Mesendoderm (in vitro differentiated cells): ENCODE results near the gene BTBD16.

ENCODE experiments used
- DNase-seq: peaks from one replicate; pipeline ENCODE4 v3.0.0; 2013
- H2AK5ac ChIP-seq: 2 replicates; pipeline ENCODE4 v1.6.1; 2013; ENCODE audit warnings: low read length, inconsistent platforms
- H2BK120ac ChIP-seq: 2 replicates; pipeline ENCODE4 v1.6.1; 2013; ENCODE audit warnings: low read depth, mild to moderate bottlenecking, low read length, moderate library complexity, mixed read lengths
- H2BK15ac ChIP-seq: replicated peaks from 2 replicates; pipeline ENCODE4 v1.6.1; 2013; ENCODE audit warnings: low read depth, mild to moderate bottlenecking, moderate library complexity
- H2BK5ac ChIP-seq: 2 replicates; pipeline ENCODE4 v1.6.1; 2013; ENCODE audit warnings: low read length, inconsistent platforms
- H3K18ac ChIP-seq: 2 replicates; pipeline ENCODE4 v1.6.1; 2013; ENCODE audit warnings: mild to moderate bottlenecking, low read length, mixed read lengths
- H3K23ac ChIP-seq: one replicate; pipeline ENCODE4 v1.6.1; 2013; ENCODE audit warnings: low read length
- H3K27ac ChIP-seq: 2 replicates; pipeline ENCODE4 v1.5.1; 2013; ENCODE audit warnings: low read depth, mild to moderate bottlenecking, inconsistent platforms, low read length, moderate library complexity
- H3K27me3 ChIP-seq: 2 replicates; pipeline ENCODE4 v1.6.1; 2013; ENCODE audit warnings: low read length, control low read depth, mild to moderate bottlenecking, inconsistent platforms; ENCODE audit not compliant: insufficient read depth, poor library complexity
- H3K36me3 ChIP-seq: 2 replicates; pipeline ENCODE4 v1.6.1; 2013; ENCODE audit warnings: low read length, inconsistent platforms; ENCODE audit not compliant: control insufficient read depth, insufficient read depth
- H3K4ac ChIP-seq: one replicate; pipeline ENCODE4 v1.6.1; 2013; ENCODE audit warnings: low read depth, mild to moderate bottlenecking, low read length, moderate library complexity
- H3K4me1 ChIP-seq: 2 replicates; pipeline ENCODE4 v1.6.1; 2013; ENCODE audit warnings: low read depth, low read length, inconsistent platforms; ENCODE audit not compliant: control insufficient read depth
- H3K4me2 ChIP-seq: 2 replicates; pipeline ENCODE4 v1.6.1; 2013; ENCODE audit warnings: low read length
- H3K4me3 ChIP-seq: 2 replicates; pipeline ENCODE4 v1.5.1; 2013; ENCODE audit warnings: mild to moderate bottlenecking, low read length
- H3K56ac ChIP-seq: one replicate; pipeline ENCODE4 v1.6.1; 2013; ENCODE audit warnings: low read length
- H3K79me1 ChIP-seq: 2 replicates; pipeline ENCODE4 v1.6.1; 2013; ENCODE audit warnings: low read length, inconsistent platforms
- H3K79me2 ChIP-seq: 2 replicates; pipeline ENCODE4 v1.6.1; 2013; ENCODE audit warnings: mild to moderate bottlenecking, low read length; ENCODE audit not compliant: control insufficient read depth, insufficient read depth
- H3K9ac ChIP-seq: 2 replicates; pipeline ENCODE4 v1.6.1; 2013; ENCODE audit warnings: low read length, inconsistent platforms
- H4K5ac ChIP-seq: one replicate; pipeline ENCODE4 v1.6.1; 2013; ENCODE audit warnings: low read length
- H4K8ac ChIP-seq: one replicate; pipeline ENCODE4 v1.6.1; 2013; ENCODE audit warnings: low read depth, mild to moderate bottlenecking, control low read depth, low read length, moderate library complexity
- WGBS: extraction: QIAGEN DNeasy Blood & Tissue Kit; methylation state at CpG from one replicate; pipeline ENCODE4 v1.1.7; 2013; ENCODE audit warnings: low lambda C conversion rate, missing lambda C conversion rate; ENCODE audit not compliant: insufficient coverage; ENCODE audit errors: extremely low coverage; 5-methylcytosine and 5-hydroxymethylcytosine counted together

Gene BTBD16

GRCh38 chr10:122349758-122350369 lies 78.8 kb downstream of the BTBD16 start:
- Histone ChIP-seq H3K27me3 (no peaks in the 10 kb centered on the region), H3K36me3 (no peaks in the 10 kb centered on the region), H3K79me2 (no peaks in the 10 kb centered on the region), H3K4me1 (no peaks in the 10 kb centered on the region), H4K8ac (no peak overlapping the region), H3K23ac (no peak overlapping the region), H3K27ac (no peak overlapping the region), H3K4ac (no peak overlapping the region), H3K9ac (no peak overlapping the region), H3K4me2 (no peak overlapping the region), H3K4me3 (no peak overlapping the region), H4K5ac (no peak overlapping the region), H2AK5ac (no peak overlapping the region), H3K18ac (no peak overlapping the region), H3K79me1 (no peaks in the 10 kb centered on the region), H2BK5ac (no peak overlapping the region), H3K56ac (no peak overlapping the region), H2BK15ac (no peak overlapping the region), H2BK120ac (no peak overlapping the region)
- DNase-seq, result no peak
- no CpG with 5 or more reads among the region's 3 CpGs for WGBS

- no peaks in the 10 kb centered on the region for H3K27me3 ChIP-seq
- no peak overlapping the region for H3K9ac ChIP-seq
- no peak overlapping the region for H3K23ac ChIP-seq
- H3K79me1 ChIP-seq, result no peaks in the 10 kb centered on the region
- H4K8ac ChIP-seq, result no peak overlapping the region
- no peak for DNase-seq
- no peak overlapping the region for H3K4ac ChIP-seq
- no peak overlapping the region for H3K18ac ChIP-seq
- no peak overlapping the region for H3K27ac ChIP-seq
- no peaks in the 10 kb centered on the region for H3K4me1 ChIP-seq
- H3K4me2 ChIP-seq, result no peak overlapping the region
- no peak overlapping the region for H2BK120ac ChIP-seq
- H2BK15ac ChIP-seq, result no peak overlapping the region
- WGBS, result no CpG with 5 or more reads among the region's 12 CpGs
- no peaks in the 10 kb centered on the region for H3K36me3 ChIP-seq
- no peak overlapping the region for H2AK5ac ChIP-seq
- no peak overlapping the region for H2BK5ac ChIP-seq
- H3K79me2 ChIP-seq, result no peaks in the 10 kb centered on the region
- no peak overlapping the region for H3K56ac ChIP-seq
- no peak overlapping the region for H3K4me3 ChIP-seq
- no peak overlapping the region for H4K5ac ChIP-seq
Measured at GRCh38 chr10:122350893-122351292, 79.8 kb downstream of the BTBD16 start.

GRCh38 chr10:122352817-122353525 lies 81.9 kb downstream of the BTBD16 start:
- peak; percentile 37 for DNase-seq
- Histone ChIP-seq H3K4me2 (no peak overlapping the region), H3K4ac (no peak overlapping the region), H3K4me1 (no peaks in the 10 kb centered on the region), H2BK5ac (no peak overlapping the region), H3K79me2 (no peaks in the 10 kb centered on the region), H3K27me3 (no peaks in the 10 kb centered on the region), H4K5ac (no peak overlapping the region), H2AK5ac (no peak overlapping the region), H3K4me3 (no peak overlapping the region), H4K8ac (no peak overlapping the region), H3K9ac (no peak overlapping the region), H2BK120ac (no peak overlapping the region), H3K27ac (no peak overlapping the region), H3K56ac (no peak overlapping the region), H3K79me1 (no peaks in the 10 kb centered on the region), H3K23ac (no peak overlapping the region), H3K36me3 (no peaks in the 10 kb centered on the region), H3K18ac (no peak overlapping the region), H2BK15ac (no peak overlapping the region)
- WGBS, result no CpG with 5 or more reads among the region's 8 CpGs

GRCh38 chr10:122354383-122354782 lies 83.3 kb downstream of the BTBD16 start:
- Histone ChIP-seq H3K4me2 (no peak overlapping the region), H3K9ac (no peak overlapping the region), H3K79me1 (no peaks in the 10 kb centered on the region), H3K23ac (no peak overlapping the region), H3K4ac (no peak overlapping the region), H3K79me2 (no peaks in the 10 kb centered on the region), H2BK15ac (no peak overlapping the region), H4K5ac (no peak overlapping the region), H2AK5ac (no peak overlapping the region), H3K27me3 (no peaks in the 10 kb centered on the region), H3K27ac (no peak overlapping the region), H3K56ac (no peak overlapping the region), H2BK5ac (no peak overlapping the region), H3K4me1 (no peaks in the 10 kb centered on the region), H4K8ac (no peak overlapping the region), H3K18ac (no peak overlapping the region), H2BK120ac (no peak overlapping the region), H3K4me3 (no peak overlapping the region), H3K36me3 (no peaks in the 10 kb centered on the region)
- WGBS, result no CpG with 5 or more reads among the region's 2 CpGs
- DNase-seq, result no peak

GRCh38 chr10:122357685-122358084 lies 86.6 kb downstream of the BTBD16 start:
- Histone ChIP-seq H3K56ac (no peak overlapping the region), H2BK5ac (no peak overlapping the region), H3K18ac (no peak overlapping the region), H3K4me2 (no peak overlapping the region), H2BK15ac (no peak overlapping the region), H3K79me2 (no peaks in the 10 kb centered on the region), H3K79me1 (no peaks in the 10 kb centered on the region), H2AK5ac (no peak overlapping the region), H3K36me3 (no peaks in the 10 kb centered on the region), H4K5ac (no peak overlapping the region), H3K23ac (no peak overlapping the region), H3K4ac (no peak overlapping the region), H2BK120ac (no peak overlapping the region), H3K27me3 (no peaks in the 10 kb centered on the region), H3K4me3 (no peak overlapping the region), H3K9ac (no peak overlapping the region), H3K4me1 (no peaks in the 10 kb centered on the region), H3K27ac (no peak overlapping the region), H4K8ac (no peak overlapping the region)
- WGBS, result no CpG with 5 or more reads among the region's 4 CpGs
- DNase-seq, result no peak

GRCh38 chr10:122359621-122360020 lies 88.5 kb downstream of the BTBD16 start:
- no peak overlapping the region for H4K8ac ChIP-seq
- H4K5ac ChIP-seq, result no peak overlapping the region
- H3K9ac ChIP-seq, result no peak overlapping the region

More at GRCh38 chr10:122359621-122360020, 88.5 kb downstream of the BTBD16 start:
- no peak overlapping the region for H3K4ac ChIP-seq
- WGBS, result no CpG with 5 or more reads among the region's 2 CpGs
- H3K79me2 ChIP-seq, result no peaks in the 10 kb centered on the region
- no peaks in the 10 kb centered on the region for H3K27me3 ChIP-seq
- no peaks in the 10 kb centered on the region for H3K79me1 ChIP-seq
- no peak for DNase-seq
- no peaks in the 10 kb centered on the region for H3K36me3 ChIP-seq
- no peak overlapping the region for H3K18ac ChIP-seq
- no peak overlapping the region for H2BK5ac ChIP-seq
- no peaks in the 10 kb centered on the region for H3K4me1 ChIP-seq
- H3K4me3 ChIP-seq, result no peak overlapping the region
- H2BK120ac ChIP-seq, result no peak overlapping the region
- H3K4me2 ChIP-seq, result no peak overlapping the region
- H3K27ac ChIP-seq, result no peak overlapping the region
- no peak overlapping the region for H2BK15ac ChIP-seq
- H3K23ac ChIP-seq, result no peak overlapping the region
- no peak overlapping the region for H2AK5ac ChIP-seq
- no peak overlapping the region for H3K56ac ChIP-seq
